AG10803 (cell line): ENCODE data around the gene STAMBP.

Source experiments
- DNase-seq: peaks from one replicate; pipeline ENCODE4 v3.0.0; 2010; ENCODE audit warnings: low read depth
- H3K4me3 ChIP-seq: 2 replicates; pipeline ENCODE4 v1.5.1; 2011; ENCODE audit warnings: mild to moderate bottlenecking, low read length, control low read depth
- TF ChIP-seq, protein P1 (sequence below): conservative IDR thresholded peaks from 2 replicates; pipeline ENCODE4 v1.5.1; 2011; ENCODE audit warnings: mild to moderate bottlenecking, low read length, control low read depth, inconsistent platforms

The STAMBP gene

GRCh38 chr2:73821227-73821626 lies 7.5 kb upstream of the STAMBP start:
- no peak for DNase-seq
- TF ChIP-seq, protein P1, sequence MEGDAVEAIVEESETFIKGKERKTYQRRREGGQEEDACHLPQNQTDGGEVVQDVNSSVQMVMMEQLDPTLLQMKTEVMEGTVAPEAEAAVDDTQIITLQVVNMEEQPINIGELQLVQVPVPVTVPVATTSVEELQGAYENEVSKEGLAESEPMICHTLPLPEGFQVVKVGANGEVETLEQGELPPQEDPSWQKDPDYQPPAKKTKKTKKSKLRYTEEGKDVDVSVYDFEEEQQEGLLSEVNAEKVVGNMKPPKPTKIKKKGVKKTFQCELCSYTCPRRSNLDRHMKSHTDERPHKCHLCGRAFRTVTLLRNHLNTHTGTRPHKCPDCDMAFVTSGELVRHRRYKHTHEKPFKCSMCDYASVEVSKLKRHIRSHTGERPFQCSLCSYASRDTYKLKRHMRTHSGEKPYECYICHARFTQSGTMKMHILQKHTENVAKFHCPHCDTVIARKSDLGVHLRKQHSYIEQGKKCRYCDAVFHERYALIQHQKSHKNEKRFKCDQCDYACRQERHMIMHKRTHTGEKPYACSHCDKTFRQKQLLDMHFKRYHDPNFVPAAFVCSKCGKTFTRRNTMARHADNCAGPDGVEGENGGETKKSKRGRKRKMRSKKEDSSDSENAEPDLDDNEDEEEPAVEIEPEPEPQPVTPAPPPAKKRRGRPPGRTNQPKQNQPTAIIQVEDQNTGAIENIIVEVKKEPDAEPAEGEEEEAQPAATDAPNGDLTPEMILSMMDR = no peak
- no peak overlapping the region for H3K4me3 ChIP-seq

DNA sequence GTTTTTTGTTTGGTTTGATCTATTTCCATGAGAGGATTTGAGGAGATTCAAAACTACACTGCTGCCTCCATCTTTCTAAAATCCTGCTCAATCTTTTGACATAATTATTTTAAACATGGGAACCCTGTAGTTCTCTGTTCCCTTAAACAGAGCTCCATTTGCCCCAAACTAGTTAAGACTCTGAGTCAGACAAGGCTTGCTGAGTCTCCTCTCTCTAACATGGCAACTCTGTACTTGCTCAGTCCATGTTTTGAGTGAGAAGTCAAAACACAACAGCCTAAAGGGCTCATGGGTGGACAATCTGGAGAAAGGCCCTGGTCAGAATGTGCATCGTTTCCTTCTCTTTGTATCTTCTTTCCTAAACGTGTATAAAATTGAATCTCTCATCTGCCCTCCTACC lies 7.1 kb upstream of the STAMBP start:
- no peak for DNase-seq
- H3K4me3 ChIP-seq = no peak overlapping the region
- TF ChIP-seq, protein P1 = no peak

DNA sequence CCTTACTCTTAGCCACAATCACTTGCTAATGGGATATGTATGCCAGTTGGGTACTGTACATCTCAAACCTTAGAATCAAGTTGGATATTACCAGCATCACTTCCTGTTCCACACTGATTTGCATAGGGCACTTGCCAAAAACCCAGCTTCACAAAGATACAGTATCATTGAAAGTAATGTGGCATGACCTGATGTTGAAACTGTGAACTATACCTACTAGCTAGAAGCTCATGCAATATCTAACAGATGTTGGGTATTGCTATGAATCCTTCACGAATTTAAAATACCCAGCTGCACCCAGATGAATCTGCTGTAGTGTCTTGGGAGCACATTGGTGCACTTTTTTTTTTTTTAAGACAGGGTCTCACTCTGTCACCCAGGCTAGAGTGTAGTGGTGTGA lies 6.5 kb upstream of the STAMBP start:
- no peak overlapping the region for H3K4me3 ChIP-seq
- DNase-seq = no peak
- TF ChIP-seq, protein P1 = no peak

GRCh38 chr2:73822991-73823390 lies 5.8 kb upstream of the STAMBP start:
- no peak overlapping the region for H3K4me3 ChIP-seq
- DNase-seq = no peak
- TF ChIP-seq, protein P1 = no peak

GRCh38 chr2:73823416-73823815 lies 5.3 kb upstream of the STAMBP start:
- no peak overlapping the region for H3K4me3 ChIP-seq
- TF ChIP-seq, protein P1 = no peak
- no peak for DNase-seq

- DNase-seq = peak; percentile 87
- no peak overlapping the region for H3K4me3 ChIP-seq
Measured at GRCh38 chr2:73823916-73824523, 4.7 kb upstream of the STAMBP start.

DNA sequence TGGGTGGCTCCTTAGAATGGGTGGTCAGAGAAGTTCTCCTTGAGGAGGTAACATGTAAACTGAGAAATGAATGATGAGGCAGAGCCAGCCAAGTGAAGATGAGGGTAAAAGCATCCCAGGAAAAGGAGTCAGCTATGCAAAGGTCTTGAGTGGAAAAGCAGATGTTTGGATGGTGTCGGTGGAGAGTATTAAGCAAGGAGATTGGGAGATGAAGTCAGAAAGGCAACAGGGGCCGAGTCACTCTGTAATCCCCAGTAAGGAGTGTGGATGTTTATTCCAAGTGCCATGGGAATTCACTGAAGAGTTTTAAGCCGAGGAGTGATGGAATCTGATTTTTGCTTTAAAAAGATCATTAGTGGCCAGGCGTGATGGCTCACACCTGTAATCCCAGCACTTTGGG lies 3.4 kb upstream of the STAMBP start:
- DNase-seq = no peak
- H3K4me3 ChIP-seq = no peak overlapping the region
- TF ChIP-seq, protein P1 = no peak

More at GRCh38 chr2:73823916-73824523, 4.7 kb upstream of the STAMBP start:
- TF ChIP-seq, protein P1 = peak; percentile 97
